Cardiac muscle cell (in vitro differentiated cells and primary cell): Measurements from ENCODE around the gene MIB2. TPM values are rescaled to one million over a fixed set of nuclear protein-coding genes. Genes with fewer than 3 reads are reported as not detected.

ENCODE experiments used
- DNase-seq, 2 donors: peaks; one replicate each; pipeline versions ENCODE4 v3.0.0 to v3.0.0-alpha.2; 2010 to 2017; ENCODE audit warnings: low read depth in 1 of 2, low spot score in 1 of 2
- H3K27ac ChIP-seq: fragments of 200-600 bp; sonication (generic); 2 replicates; pipeline ENCODE4 v1.5.1; 2016
- H3K27me3 ChIP-seq: fragments of 200-600 bp; sonication (generic); 2 replicates; pipeline ENCODE4 v1.6.0; 2016; ENCODE audit warnings: control low read depth
- H3K36me3 ChIP-seq: fragments of 200-600 bp; sonication (generic); 2 replicates; pipeline ENCODE4 v1.5.1; 2016; ENCODE audit warnings: control low read depth
- H3K4me1 ChIP-seq: fragments of 200-600 bp; sonication (generic); 2 replicates; pipeline ENCODE4 v1.8.1; 2017; ENCODE audit warnings: low read depth, mild to moderate bottlenecking, mixed run types
- H3K4me3 ChIP-seq: fragments of 200-600 bp; sonication (generic); 2 replicates; pipeline ENCODE4 v1.5.1; 2016; ENCODE audit warnings: mild to moderate bottlenecking
- H3K9me3 ChIP-seq: fragments of 200-600 bp; sonication (generic); 2 replicates; pipeline ENCODE4 v1.5.1; 2017; ENCODE audit warnings: low read depth, mild to moderate bottlenecking, control low read depth
- polyA plus RNA-seq: library from polyadenylated mRNA; unstranded; fragments of >200 nt; fragmentation: Nextera tagmentation; extraction: Ambion mirVana; gene quantifications from 2 replicates; pipeline ENCODE4 v1.2.1, GENCODE V29; 2016
- total RNA-seq: library from RNA; depleted of rRNA; stranded (reverse); fragments of >200 nt; gene quantifications from 2 replicates; pipeline ENCODE4 v1.2.3, GENCODE V29; 2016
- TF ChIP-seq, protein P1 (sequence below): IDR thresholded peaks from 2 replicates; pipeline ENCODE4 v1.5.1; 2012; ENCODE audit warnings: low read depth, mild to moderate bottlenecking, low read length

MIB2 gene
- total RNA-seq (191 and 248 TPM in 2 replicates), polyA plus RNA-seq (160 and 168 TPM in 2 replicates)

DNA sequence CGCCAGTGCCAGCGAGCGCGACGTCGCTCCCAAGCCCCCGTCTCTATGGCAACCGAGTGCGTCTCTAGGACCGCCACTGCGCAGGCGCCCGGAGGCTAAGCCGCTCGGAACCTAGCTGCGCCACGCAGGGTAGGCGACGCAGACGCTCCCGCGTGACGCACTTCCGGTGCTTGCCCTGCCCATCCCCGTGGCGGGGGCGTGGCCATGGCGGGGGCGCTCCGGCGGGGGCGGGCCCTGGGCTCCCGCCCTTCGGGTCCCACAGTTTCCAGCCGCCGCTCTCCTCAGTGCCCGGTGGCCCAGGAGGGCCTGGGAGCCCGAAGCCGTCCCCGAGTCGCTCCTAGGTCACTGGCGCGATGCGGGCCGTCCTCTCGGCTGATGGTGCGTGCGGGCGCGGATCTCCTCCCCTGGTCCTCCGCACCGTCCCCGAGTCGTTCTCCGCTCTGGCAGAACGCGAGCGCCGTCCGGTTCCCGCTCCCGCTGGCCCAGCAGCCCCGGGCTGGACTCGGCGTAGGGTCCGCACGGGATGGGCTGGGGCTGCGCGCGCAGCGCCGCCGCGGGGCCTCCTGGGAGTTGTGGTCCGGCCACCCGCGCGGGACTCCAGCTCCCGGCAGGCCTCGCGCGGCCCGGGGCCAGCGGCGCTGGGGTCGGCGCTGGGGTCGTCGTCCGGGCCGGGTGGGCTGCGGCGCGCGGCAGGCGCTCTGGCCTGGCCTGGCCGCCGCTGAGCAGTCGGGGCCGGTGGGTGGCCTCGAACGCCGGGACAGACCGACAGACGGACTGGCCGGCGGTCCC lies at the start of gene MIB2:
Gene MIB2, plus strand, starts transcription at position 245 of the 789 bp plus-strand sequence. CDS start 7,953 bp downstream, outside the sequence.
- no peaks in the 10 kb centered on the region for H3K9me3 ChIP-seq

DNA sequence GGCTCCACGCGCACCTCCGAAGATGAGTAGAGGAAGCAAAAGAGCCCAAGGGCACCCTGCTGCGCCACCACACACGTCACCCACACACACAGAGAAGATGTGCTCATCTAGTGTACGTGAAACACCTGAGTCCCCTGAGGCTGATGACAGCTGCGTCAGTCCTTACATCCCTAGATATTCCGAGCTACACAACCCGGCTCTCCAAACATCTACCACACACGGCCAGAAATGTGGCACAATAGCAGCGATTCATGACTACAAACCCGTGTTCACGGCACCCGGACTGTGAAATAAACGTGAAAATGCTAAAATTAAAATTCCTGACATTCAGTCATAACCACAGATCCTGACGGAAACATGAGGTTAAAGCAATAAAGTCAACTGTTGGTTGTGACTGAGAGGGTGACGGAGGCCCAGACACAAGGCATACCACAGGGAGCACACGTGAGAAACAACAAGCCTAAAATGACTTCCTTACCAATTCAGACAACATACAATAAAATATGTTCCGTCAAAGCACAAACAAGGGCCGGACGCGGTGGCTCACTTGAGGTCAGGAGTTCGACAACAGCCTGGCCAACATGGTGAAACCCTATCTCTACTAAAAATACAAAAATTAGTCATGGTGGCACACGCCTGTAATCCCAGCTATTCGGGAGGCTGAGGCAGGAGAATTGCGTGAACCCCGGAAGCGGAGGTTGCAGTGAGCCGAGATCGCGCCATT lies 48.0 kb upstream of the MIB2 start:
- TF ChIP-seq, protein P1, sequence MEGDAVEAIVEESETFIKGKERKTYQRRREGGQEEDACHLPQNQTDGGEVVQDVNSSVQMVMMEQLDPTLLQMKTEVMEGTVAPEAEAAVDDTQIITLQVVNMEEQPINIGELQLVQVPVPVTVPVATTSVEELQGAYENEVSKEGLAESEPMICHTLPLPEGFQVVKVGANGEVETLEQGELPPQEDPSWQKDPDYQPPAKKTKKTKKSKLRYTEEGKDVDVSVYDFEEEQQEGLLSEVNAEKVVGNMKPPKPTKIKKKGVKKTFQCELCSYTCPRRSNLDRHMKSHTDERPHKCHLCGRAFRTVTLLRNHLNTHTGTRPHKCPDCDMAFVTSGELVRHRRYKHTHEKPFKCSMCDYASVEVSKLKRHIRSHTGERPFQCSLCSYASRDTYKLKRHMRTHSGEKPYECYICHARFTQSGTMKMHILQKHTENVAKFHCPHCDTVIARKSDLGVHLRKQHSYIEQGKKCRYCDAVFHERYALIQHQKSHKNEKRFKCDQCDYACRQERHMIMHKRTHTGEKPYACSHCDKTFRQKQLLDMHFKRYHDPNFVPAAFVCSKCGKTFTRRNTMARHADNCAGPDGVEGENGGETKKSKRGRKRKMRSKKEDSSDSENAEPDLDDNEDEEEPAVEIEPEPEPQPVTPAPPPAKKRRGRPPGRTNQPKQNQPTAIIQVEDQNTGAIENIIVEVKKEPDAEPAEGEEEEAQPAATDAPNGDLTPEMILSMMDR = no peak
- Histone ChIP-seq H3K9me3 (no peaks in the 10 kb centered on the region), H3K27me3 (no peaks in the 10 kb centered on the region), H3K27ac (peak overlapping the region; percentile 27), H3K4me1 (no peaks in the 10 kb centered on the region), H3K4me3 (no peak overlapping the region), H3K36me3 (peaks cover 21% of the 10 kb centered on the region)
- DNase-seq = no peak

More for the DNA sequence above, at the start of gene MIB2:
- DNase-seq = peak; percentile 97 to 100
- peaks cover 6% of the 10 kb centered on the region for H3K36me3 ChIP-seq
- peaks cover 7% of the 10 kb centered on the region for H3K4me1 ChIP-seq
- H3K27me3 ChIP-seq = no peaks in the 10 kb centered on the region
- H3K4me3 ChIP-seq = peak within 1 kb of the TSS; percentile 83
- peak within 1 kb of the TSS; percentile 98 for H3K27ac ChIP-seq
- TF ChIP-seq, protein P1 = no peak

- no peak for DNase-seq
- no peaks in the 10 kb centered on the region for H3K27me3 ChIP-seq
- H3K4me1 ChIP-seq = no peaks in the 10 kb centered on the region
- H3K4me3 ChIP-seq = no peak overlapping the region
- H3K9me3 ChIP-seq = no peaks in the 10 kb centered on the region
- H3K27ac ChIP-seq = no peak overlapping the region
- peaks cover 16% of the 10 kb centered on the region for H3K36me3 ChIP-seq
- TF ChIP-seq, protein P1 = no peak
These were observed 47.4 kb upstream of the MIB2 start for GRCh38 chr1:1567891-1568291.

DNA sequence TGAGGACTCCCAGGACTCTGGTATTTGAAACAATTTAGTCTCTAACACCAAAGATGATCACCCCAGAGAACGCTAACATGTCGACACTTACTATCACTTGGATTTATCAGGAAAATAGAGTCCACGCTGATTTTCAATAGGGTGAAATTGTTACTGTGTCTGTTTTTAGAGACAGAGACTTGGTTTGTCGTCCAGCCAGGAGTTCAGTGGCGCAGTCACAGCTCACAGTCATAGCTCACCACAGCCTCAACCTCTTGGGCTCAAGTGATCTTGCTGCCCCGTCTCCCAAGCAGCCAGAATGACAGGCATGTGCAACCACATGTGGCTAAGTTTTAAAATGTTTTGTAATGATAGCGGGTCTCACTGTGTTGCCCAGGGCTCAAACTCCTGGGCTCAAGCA lies 46.0 kb upstream of the MIB2 start:
- Histone ChIP-seq H3K4me3 (no peak overlapping the region), H3K27me3 (no peaks in the 10 kb centered on the region), H3K27ac (no peak overlapping the region), H3K9me3 (no peaks in the 10 kb centered on the region), H3K36me3 (peaks cover 4% of the 10 kb centered on the region), H3K4me1 (peaks cover 4% of the 10 kb centered on the region)
- TF ChIP-seq, protein P1 = no peak
- no peak for DNase-seq

DNA sequence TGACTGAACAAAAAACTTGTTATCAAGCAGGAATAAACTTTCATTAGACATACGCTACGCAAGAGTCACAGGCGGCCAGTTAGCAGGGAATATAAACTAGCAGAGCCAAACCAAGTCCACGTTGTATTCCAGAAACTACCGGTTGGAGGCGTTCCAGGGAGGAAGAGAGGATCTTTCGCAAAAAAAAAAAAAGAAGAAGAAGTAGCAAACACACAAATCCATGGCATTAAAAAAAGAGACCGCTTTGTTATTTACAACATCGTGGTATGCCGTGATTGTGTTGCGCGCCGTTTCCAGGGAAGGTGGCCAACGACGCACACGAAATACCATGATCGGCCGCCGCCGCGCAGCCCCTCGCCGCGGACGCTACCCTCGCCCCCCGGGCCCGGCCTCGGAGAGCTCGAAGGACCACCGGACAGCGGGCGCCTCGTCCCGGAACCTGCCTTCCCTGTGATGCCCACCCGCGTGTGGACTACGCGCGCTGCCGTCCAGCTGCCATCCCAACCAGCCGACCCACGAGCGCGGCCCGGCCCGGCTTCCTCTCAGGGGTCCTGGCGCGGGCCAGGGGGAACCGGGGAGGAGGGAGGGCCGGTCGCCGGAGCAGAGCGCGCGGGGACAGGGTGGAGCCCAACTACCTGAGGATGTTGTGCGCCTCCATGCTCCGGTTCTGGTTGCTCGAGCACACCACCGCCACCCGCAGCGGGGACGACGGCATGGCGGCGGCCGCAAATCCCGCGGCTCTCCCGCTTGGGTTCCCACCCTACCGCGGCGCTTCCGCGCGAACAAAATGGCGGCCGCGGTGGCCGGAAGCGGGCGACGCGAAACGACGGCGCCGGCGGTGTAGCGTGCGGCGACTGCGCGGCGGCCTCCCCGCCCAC lies 41.2 kb upstream of the MIB2 start:
- peak; percentile 75 to 83 for DNase-seq
- H3K9me3 ChIP-seq = no peaks in the 10 kb centered on the region
- TF ChIP-seq, protein P1 = peak; percentile 18
- peaks cover 4% of the 10 kb centered on the region for H3K4me1 ChIP-seq
- peaks cover 11% of the 10 kb centered on the region for H3K27me3 ChIP-seq
- H3K27ac ChIP-seq = peak overlapping the region; percentile 98
- no peaks in the 10 kb centered on the region for H3K36me3 ChIP-seq
- peak overlapping the region; percentile 91 for H3K4me3 ChIP-seq
